Activated CD8-positive, alpha-beta T cell treated with anti-CD3 and anti-CD28 coated beads, Interleukin-2, amount 10 ng/mL, durations not matched to agents 7 days and 5 days (primary cell): ENCODE results near the gene TOR4A. TPM values are rescaled to one million over a fixed set of nuclear protein-coding genes. Genes with fewer than 3 reads are reported as not detected.

Source experiments
- ATAC-seq: fragments of 150-1000 bp; cut with Tn5 transposase; one replicate; pipeline ENCODE4 v1.10.0; 2021; ENCODE audit warnings: moderate library complexity
- CTCF ChIA-PET: fragments of 350-600 bp; sonication (Branson Sonifier 250); formaldehyde crosslinking; loops from one replicate; lab custom pipeline; 2021; ENCODE audit warnings: antibody characterized with exemption; lab: Charles Lee
- POLR2A ChIA-PET: fragments of 350-600 bp; sonication (Branson Sonifier 250); formaldehyde crosslinking; loops from one replicate; lab custom pipeline; 2021; ENCODE audit warnings: antibody characterized with exemption; lab: Charles Lee
- DNase-seq: peaks from one replicate; pipeline ENCODE4 v3.0.0-alpha.2; 2020
- H3K27ac Mint-ChIP-seq: one replicate; pipeline ENCODE4 v1.8.0; 2021; ENCODE audit warnings: mild to moderate bottlenecking, mixed read lengths
- H3K27me3 Mint-ChIP-seq: one replicate; pipeline ENCODE4 v1.8.0; 2021; ENCODE audit warnings: low read depth, mixed read lengths
- H3K36me3 Mint-ChIP-seq: one replicate; pipeline ENCODE4 v1.8.0; 2021; ENCODE audit warnings: low read depth, mixed read lengths
- H3K4me1 Mint-ChIP-seq: one replicate; pipeline ENCODE4 v1.8.0; 2021; ENCODE audit warnings: low read depth, mixed read lengths
- H3K4me3 Mint-ChIP-seq: one replicate; pipeline ENCODE4 v1.8.0; 2021; ENCODE audit warnings: mild to moderate bottlenecking, mixed read lengths
- H3K9me3 Mint-ChIP-seq: one replicate; pipeline ENCODE4 v1.8.0; 2022; ENCODE audit warnings: mixed read lengths; ENCODE audit not compliant: insufficient read depth
- total RNA-seq, 2 experiments: library from RNA; stranded (reverse); gene quantifications; one replicate each; pipeline ENCODE4 v1.2.3, GENCODE V29; 2021

TOR4A gene
- total RNA-seq, 2 experiments from 2014 or later = 6.6 to 7.0 TPM

- ATAC-seq = no peak
- Mint-ChIP-seq H3K4me1 (peaks cover 14% of the 10 kb centered on the region), H3K36me3 (no peaks in the 10 kb centered on the region), H3K27me3 (peaks cover 26% of the 10 kb centered on the region), H3K9me3 (no peaks in the 10 kb centered on the region), H3K27ac (no peak overlapping the region), H3K4me3 (no peak overlapping the region)
- POLR2A ChIA-PET = no interaction called here
- DNase-seq = no peak
- CTCF ChIA-PET = interaction anchor here (0.8 to 2.0 kb wide), 4 partner anchors 12 to 129 kb away, joined by 3 to 6 read pairs (median 4); partner anchors contain the start of gene EXD3
Measured at GRCh38 chr9:137293482-137294090, 16.1 kb downstream of the TOR4A start.

GRCh38 chr9:137294091-137294680 is 16.7 kb downstream of the TOR4A start:
- peaks cover 30% of the 10 kb centered on the region for H3K27me3 Mint-ChIP-seq
- peaks cover 14% of the 10 kb centered on the region for H3K4me1 Mint-ChIP-seq
- POLR2A ChIA-PET = no interaction called here
- CTCF ChIA-PET = interaction anchor here (0.8 to 2.0 kb wide), 4 partner anchors 13 to 128 kb away, joined by 3 to 6 read pairs (median 4); partner anchors contain the start of gene EXD3
- ATAC-seq (no peak), DNase-seq (peak; percentile 46)
- no peaks in the 10 kb centered on the region for H3K9me3 Mint-ChIP-seq
- H3K4me3 Mint-ChIP-seq = no peak overlapping the region
- no peaks in the 10 kb centered on the region for H3K36me3 Mint-ChIP-seq
- H3K27ac Mint-ChIP-seq = no peak overlapping the region

- POLR2A ChIA-PET = no interaction called here
- no peaks in the 10 kb centered on the region for H3K36me3 Mint-ChIP-seq
- no peak overlapping the region for H3K4me3 Mint-ChIP-seq
Measured at GRCh38 chr9:137294681-137295237, 17.2 kb downstream of the TOR4A start.

DNA sequence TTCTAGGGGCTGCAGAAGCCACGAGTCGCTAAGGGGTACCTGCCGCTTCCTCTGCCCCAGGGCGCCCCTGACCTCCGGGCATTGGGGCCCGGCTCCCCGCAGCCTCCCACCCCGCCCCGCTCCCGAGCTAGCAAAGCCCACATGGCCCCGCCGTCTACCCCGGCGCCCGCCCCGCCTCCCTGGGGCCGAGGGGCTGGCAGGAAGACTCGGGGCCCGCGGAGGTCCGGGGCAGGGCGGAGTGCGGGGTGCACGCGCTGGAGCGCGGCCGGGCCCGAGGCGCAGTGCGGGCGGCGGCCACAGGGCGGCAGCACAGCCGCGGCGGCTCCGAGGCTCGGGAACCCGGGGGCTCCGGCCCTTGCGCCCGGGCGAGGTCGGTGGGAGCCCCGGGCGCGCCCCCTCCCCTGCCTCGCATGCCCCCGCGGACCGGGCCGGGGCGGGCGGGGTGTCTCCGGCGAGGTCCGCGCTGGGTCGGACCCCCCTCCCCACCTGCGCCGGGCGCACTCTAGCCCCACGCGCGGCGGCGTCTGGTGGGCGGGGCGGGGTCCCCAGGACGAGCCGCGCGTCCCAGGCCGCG is 17.8 kb downstream of the TOR4A start:
- ATAC-seq = peak; percentile 83
- peaks cover 36% of the 10 kb centered on the region for H3K27me3 Mint-ChIP-seq
- ChIA-PET CTCF (interaction anchor here (0.6 to 2.0 kb wide), 2 partner anchors 127 to 277 kb away, joined by 3 to 6 read pairs; partner anchors contain the start of gene EXD3), POLR2A (no interaction called here)
- H3K4me3 Mint-ChIP-seq = no peak overlapping the region
- H3K27ac Mint-ChIP-seq = no peak overlapping the region
- DNase-seq = peak; percentile 62
- peaks cover 17% of the 10 kb centered on the region for H3K4me1 Mint-ChIP-seq
- no peaks in the 10 kb centered on the region for H3K36me3 Mint-ChIP-seq
- H3K9me3 Mint-ChIP-seq = no peaks in the 10 kb centered on the region

More at GRCh38 chr9:137294681-137295237, 17.2 kb downstream of the TOR4A start:
- Mint-ChIP-seq H3K27ac (no peak overlapping the region), H3K4me1 (peaks cover 14% of the 10 kb centered on the region), H3K27me3 (peaks cover 33% of the 10 kb centered on the region), H3K9me3 (no peaks in the 10 kb centered on the region)
- ATAC-seq (peak; percentile 30), DNase-seq (peak; percentile 45)
- CTCF ChIA-PET = interaction anchor here (0.8 to 2.0 kb wide), 3 partner anchors 26 to 128 kb away, joined by 3 to 6 read pairs (median 4); partner anchors contain the start of gene EXD3

- no peak for ATAC-seq
- Mint-ChIP-seq H3K27ac (no peak overlapping the region), H3K9me3 (no peaks in the 10 kb centered on the region), H3K36me3 (no peaks in the 10 kb centered on the region), H3K4me3 (no peak overlapping the region), H3K27me3 (peaks cover 40% of the 10 kb centered on the region), H3K4me1 (peaks cover 20% of the 10 kb centered on the region)
- ChIA-PET POLR2A (no interaction called here), CTCF (interaction anchor here (0.6 kb wide), 1 partner anchor 277 kb away, joined by 3 read pairs; no protein-coding TSS in a partner anchor)
- DNase-seq = no peak
Measured at GRCh38 chr9:137295849-137296669, 18.5 kb downstream of the TOR4A start.

DNA sequence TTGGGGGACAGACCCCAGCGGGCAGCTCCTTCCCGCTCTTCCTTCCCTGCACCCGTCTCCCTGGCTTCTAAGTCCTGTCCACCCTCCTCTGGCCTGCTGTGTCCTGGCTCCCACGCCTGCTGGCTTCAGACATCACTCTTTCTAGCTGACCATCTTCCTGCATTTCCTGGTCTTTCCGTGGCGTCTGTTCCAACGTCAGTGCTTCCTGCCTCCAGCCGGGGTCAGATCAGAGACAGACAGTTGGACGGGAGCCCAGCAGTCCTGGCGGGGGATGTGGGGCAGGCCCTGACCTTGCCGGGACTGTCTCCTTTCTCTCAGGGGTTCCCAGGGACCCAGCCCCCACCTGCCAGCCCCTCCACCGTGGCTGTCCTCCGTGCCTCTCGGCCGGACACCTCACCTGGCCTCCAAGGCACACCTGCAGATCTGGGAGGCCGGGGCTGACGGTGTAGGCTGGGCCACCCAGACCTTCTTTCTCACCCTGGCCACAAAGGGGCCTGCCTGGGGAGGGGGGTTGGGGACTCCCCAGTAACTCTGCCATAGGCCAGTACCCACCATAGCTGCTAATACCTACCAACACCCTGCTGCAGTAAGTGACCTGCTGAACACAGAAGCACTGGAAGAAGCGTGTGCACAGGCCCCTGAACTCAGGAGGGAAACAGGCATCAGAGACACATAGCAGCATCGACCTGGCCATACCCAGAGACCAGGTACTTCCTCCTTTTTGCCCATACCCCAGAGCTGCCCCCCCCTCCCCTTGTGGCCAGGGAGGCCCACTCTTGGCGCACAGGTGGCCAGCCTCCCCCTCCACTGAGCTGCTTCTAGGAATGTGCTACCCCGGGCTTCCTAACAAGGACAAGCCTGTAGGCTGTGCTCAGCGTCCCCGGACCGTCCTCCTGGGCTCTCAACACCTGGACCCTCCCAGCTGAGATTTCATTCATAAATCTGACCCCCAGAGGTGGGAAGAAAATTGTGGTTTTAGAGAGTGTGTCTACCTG is 19.4 kb downstream of the TOR4A start:
- no peaks in the 10 kb centered on the region for H3K36me3 Mint-ChIP-seq
- H3K27me3 Mint-ChIP-seq = peaks cover 42% of the 10 kb centered on the region
- H3K27ac Mint-ChIP-seq = peak overlapping the region; percentile 44
- peaks cover 23% of the 10 kb centered on the region for H3K4me1 Mint-ChIP-seq
- ChIA-PET POLR2A (no interaction called here), CTCF (interaction anchor here (1.1 kb wide), 1 partner anchor 10 kb away, joined by 4 read pairs; no protein-coding TSS in a partner anchor)
- peak overlapping the region; percentile 13 for H3K4me3 Mint-ChIP-seq
- H3K9me3 Mint-ChIP-seq = no peaks in the 10 kb centered on the region
- no peak for DNase-seq
- no peak for ATAC-seq

DNA sequence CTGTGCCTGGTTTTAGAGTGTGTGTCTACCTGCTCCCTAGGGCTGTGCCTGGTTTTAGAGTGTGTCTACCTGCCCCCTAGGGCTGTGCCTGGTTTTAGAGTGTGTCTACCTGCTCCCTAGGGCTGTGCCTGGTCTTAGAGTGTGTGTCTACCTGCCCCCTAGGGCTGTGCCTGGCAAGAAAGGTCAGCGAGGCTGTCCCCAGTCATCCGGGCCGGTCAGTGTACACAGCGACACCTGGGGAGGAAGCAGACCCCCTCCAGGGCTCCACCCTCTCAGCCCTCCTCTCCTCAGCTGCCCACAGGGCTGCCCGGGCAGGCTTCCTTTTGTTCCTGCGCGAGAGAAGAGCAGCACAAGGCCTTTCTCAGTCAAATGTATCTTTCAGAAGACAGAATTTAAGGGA is 20.4 kb downstream of the TOR4A start:
- Mint-ChIP-seq H3K4me3 (no peak overlapping the region), H3K36me3 (no peaks in the 10 kb centered on the region), H3K27me3 (peaks cover 42% of the 10 kb centered on the region), H3K27ac (no peak overlapping the region), H3K4me1 (peaks cover 23% of the 10 kb centered on the region), H3K9me3 (no peaks in the 10 kb centered on the region)
- POLR2A ChIA-PET = interaction anchor here (1.2 kb wide), 1 partner anchor 90 kb away, joined by 3 read pairs; no protein-coding TSS in a partner anchor
- ATAC-seq (no peak), DNase-seq (no peak)
- CTCF ChIA-PET = interaction anchor here (1.1 kb wide), 1 partner anchor 11 kb away, joined by 4 read pairs; no protein-coding TSS in a partner anchor

DNA sequence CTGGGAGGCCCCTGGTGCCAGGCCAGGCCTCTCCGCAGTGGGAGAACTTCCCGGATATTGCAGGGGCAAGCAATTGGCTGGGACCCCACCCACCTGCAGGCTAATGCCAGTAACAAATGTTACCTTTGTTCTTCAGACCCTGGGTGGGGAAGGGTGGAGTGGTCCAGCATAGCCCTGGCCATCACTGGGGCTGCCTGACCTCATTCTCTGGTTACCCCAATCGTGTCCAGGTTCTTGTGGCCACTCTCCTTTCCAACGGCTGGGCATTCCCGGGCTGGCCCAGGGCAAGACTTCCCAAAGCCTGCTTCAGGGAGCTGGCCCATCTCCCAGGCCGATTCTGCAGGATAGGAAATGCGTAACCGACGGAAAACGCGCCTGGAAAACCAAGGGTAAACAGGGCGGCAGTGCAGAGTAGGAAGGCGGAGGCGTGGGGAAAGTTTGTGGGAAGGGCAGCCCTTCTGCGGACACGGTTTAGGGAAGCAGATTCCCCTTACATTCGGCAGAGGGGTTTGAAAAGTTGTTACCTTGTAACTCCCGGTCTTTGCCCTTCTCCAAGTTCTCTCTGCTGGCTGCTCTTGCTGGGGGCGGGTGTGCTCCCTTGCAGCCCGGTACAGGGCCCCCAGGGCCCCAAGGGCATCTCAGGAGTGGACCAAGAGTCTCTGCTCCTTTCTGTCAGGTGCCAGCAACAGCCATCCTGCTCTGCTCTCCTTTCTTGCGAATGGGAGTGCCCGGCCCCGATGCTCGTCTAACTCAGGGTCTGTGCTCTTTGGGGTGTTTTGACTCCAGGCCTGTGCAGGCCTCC is 21.1 kb downstream of the TOR4A start:
- H3K4me3 Mint-ChIP-seq = no peak overlapping the region
- ChIA-PET CTCF (no interaction called here), POLR2A (interaction anchor here (1.2 kb wide), 1 partner anchor 89 kb away, joined by 3 read pairs; no protein-coding TSS in a partner anchor)
- H3K36me3 Mint-ChIP-seq = no peaks in the 10 kb centered on the region
- H3K27ac Mint-ChIP-seq = no peak overlapping the region
- H3K4me1 Mint-ChIP-seq = peaks cover 23% of the 10 kb centered on the region
- peaks cover 42% of the 10 kb centered on the region for H3K27me3 Mint-ChIP-seq
- no peak for ATAC-seq
- H3K9me3 Mint-ChIP-seq = no peaks in the 10 kb centered on the region
- DNase-seq = no peak

DNA sequence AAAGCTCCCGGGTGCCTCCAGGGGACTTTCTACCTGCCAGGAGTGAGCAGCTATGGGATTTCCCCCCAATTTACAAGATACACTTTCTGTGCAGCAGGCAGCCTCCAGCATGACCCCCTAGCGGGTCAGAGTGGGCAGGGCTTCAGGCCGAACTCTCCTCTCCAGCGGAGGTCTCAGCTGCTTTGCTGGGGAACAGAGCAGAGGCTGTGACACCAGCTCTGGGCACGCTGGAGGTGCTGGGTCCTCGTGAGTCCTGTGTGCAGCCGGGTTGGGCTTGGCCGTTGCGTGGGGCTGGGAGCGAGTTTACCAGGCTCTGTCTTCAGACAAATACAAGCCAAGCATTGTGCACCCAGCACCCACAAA is 21.7 kb downstream of the TOR4A start:
- H3K36me3 Mint-ChIP-seq = no peaks in the 10 kb centered on the region
- ATAC-seq (no peak), DNase-seq (no peak)
- H3K4me1 Mint-ChIP-seq = peaks cover 23% of the 10 kb centered on the region
- POLR2A ChIA-PET = interaction anchor here (1.2 kb wide), 1 partner anchor 88 kb away, joined by 3 read pairs; no protein-coding TSS in a partner anchor
- H3K27ac Mint-ChIP-seq = no peak overlapping the region
- CTCF ChIA-PET = no interaction called here
- peaks cover 39% of the 10 kb centered on the region for H3K27me3 Mint-ChIP-seq
- H3K9me3 Mint-ChIP-seq = no peaks in the 10 kb centered on the region
- H3K4me3 Mint-ChIP-seq = no peak overlapping the region

GRCh38 chr9:137299938-137300337 is 22.4 kb downstream of the TOR4A start:
- no peak overlapping the region for H3K27ac Mint-ChIP-seq
- peaks cover 37% of the 10 kb centered on the region for H3K27me3 Mint-ChIP-seq
- CTCF ChIA-PET = no interaction called here
- H3K9me3 Mint-ChIP-seq = no peaks in the 10 kb centered on the region
- H3K36me3 Mint-ChIP-seq = no peaks in the 10 kb centered on the region
- DNase-seq = no peak
- no peak for ATAC-seq
- peaks cover 19% of the 10 kb centered on the region for H3K4me1 Mint-ChIP-seq
- POLR2A ChIA-PET = interaction anchor here (0.6 kb wide), 1 partner anchor 59 kb away, joined by 3 read pairs; the partner anchor contains the start of gene TUBB4B
- peak overlapping the region; percentile 2 for H3K4me3 Mint-ChIP-seq
